ENCODE data around the gene ZBTB24.

The ZBTB24 gene

DNA sequence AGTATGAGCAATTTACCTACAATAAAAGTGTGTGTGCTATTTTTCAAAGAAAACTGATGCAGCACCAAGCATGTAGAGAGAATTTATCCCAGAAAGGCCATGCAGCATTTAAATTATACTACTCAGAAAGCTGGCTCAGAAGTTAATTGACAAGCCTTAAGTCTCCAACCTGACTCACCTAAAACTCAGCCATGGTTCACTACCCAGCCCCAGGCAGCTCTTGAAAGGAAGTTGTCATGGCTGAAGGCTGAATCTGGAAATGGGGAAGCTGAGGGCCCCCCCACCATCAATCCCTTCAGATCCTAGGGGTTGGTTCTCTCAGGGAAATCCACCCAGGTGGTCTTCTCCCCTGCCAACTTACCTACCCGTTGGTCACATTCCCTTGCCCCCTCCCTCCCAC lies 62.3 kb downstream of the ZBTB24 start:
- no peak for DNase-seq (ENCODE audit: low read depth in 2 of 2)

DNA sequence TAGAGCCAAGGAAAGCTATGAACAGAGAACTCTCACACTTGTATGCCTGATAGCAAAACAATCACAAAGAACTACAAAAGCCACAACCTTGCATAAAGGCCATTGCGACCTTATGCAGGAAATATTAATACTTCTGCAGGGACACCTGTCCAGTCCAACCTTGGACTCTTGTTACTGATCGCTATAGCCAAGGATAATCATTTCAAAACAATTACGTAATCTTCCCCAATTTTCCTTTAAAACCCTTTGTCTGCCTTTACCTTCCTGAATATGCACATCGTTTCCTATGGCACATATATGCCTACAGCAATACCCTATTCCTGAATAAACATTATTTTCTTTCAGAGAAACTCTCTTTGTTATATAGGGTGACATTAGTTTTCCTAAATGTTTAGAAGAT lies 65.4 kb downstream of the ZBTB24 start:
- DNase-seq (ENCODE audit: low read depth in 2 of 2), result no peak
